OCI-LY3 (cell line): ENCODE results near the gene CRTC1.

Source experiments
- H2AFZ ChIP-seq: fragments of 200-600, 300-600 bp; shearing (Covaris generic); 2 replicates; pipeline ENCODE4 v1.6.0; 2014; ENCODE audit warnings: antibody characterized with exemption, low read depth, low read length
- H3K27ac ChIP-seq: fragments of 200-600, 300-600 bp; sonication (generic); 2 replicates; pipeline ENCODE4 v1.5.1; 2014; ENCODE audit warnings: mild to moderate bottlenecking, low read length, moderate library complexity, mixed read lengths
- H3K27me3 ChIP-seq: fragments of 200-600, 300-600 bp; sonication (generic); 2 replicates; pipeline ENCODE4 v1.6.1; 2014; ENCODE audit warnings: low read depth, low read length, mixed read lengths
- H3K36me3 ChIP-seq: fragments of 200-600, 300-600 bp; sonication (generic); replicated peaks from 2 replicates; pipeline ENCODE3; 2014; ENCODE audit warnings: low read depth, low read length, mixed read lengths
- H3K4me1 ChIP-seq: fragments of 300-600, 200-600 bp; sonication (generic); 2 replicates; pipeline ENCODE4 v1.6.1; 2014; ENCODE audit warnings: low read length, mixed read lengths
- H3K4me2 ChIP-seq: fragments of 200-600, 300-600 bp; sonication (generic); 2 replicates; pipeline ENCODE4 v1.6.1; 2014; ENCODE audit warnings: low read length, mixed read lengths
- H3K4me3 ChIP-seq: fragments of 300-600, 200-600 bp; sonication (generic); 2 replicates; pipeline ENCODE4 v1.5.1; 2014; ENCODE audit warnings: antibody characterized with exemption, mild to moderate bottlenecking, low read length, moderate library complexity
- H3K79me2 ChIP-seq: fragments of 300-600, 200-600 bp; shearing (Covaris generic); 2 replicates; pipeline ENCODE4 v1.6.1; 2014; ENCODE audit warnings: mild to moderate bottlenecking, low read length, mixed read lengths
- H3K9ac ChIP-seq: fragments of 300-600, 200-600 bp; shearing (Covaris generic); 2 replicates; pipeline ENCODE4 v1.6.0; 2014; ENCODE audit warnings: mild to moderate bottlenecking, low read length, moderate library complexity
- H3K9me3 ChIP-seq: fragments of 200-600, 300-600 bp; shearing (Covaris generic); 2 replicates; pipeline ENCODE4 v1.6.1; 2014; ENCODE audit warnings: low read length, mixed read lengths; ENCODE audit not compliant: insufficient read depth
- H4K20me1 ChIP-seq: fragments of 200-600, 300-600 bp; sonication (generic); 2 replicates; pipeline ENCODE4 v1.6.1; 2016; ENCODE audit warnings: low read length, mixed read lengths; ENCODE audit not compliant: insufficient read depth
- CTCF ChIP-seq: fragments of 200-600, 300-600 bp; sonication (generic); IDR thresholded peaks from 2 replicates; pipeline ENCODE4 v1.5.1; 2014; ENCODE audit warnings: antibody characterized with exemption, low read length, low read depth
- EZH2phosphoT487 ChIP-seq: fragments of 200-600 bp; shearing (Covaris generic); IDR thresholded peaks from 2 replicates; pipeline ENCODE4 v1.6.1; 2018; ENCODE audit warnings: antibody characterized with exemption, mixed run types, low read depth

Gene CRTC1

GRCh38 chr19:18765224-18765623 lies 81.7 kb downstream of the CRTC1 start:
- Histone ChIP-seq H3K36me3 (no peaks in the 10 kb centered on the region), H3K79me2 (no peaks in the 10 kb centered on the region), H3K9me3 (no peaks in the 10 kb centered on the region), H3K4me2 (peak overlapping the region; percentile 76), H2AFZ (no peak overlapping the region), H3K27me3 (no peaks in the 10 kb centered on the region), H3K9ac (peak overlapping the region; percentile 37; the same call in 1 of the 2 replicates), H3K4me1 (peaks cover 48% of the 10 kb centered on the region), H4K20me1 (no peaks in the 10 kb centered on the region), H3K27ac (peak overlapping the region; percentile 46), H3K4me3 (peak overlapping the region; percentile 46)
- TF ChIP-seq CTCF (no peak), EZH2phosphoT487 (no peak)

DNA sequence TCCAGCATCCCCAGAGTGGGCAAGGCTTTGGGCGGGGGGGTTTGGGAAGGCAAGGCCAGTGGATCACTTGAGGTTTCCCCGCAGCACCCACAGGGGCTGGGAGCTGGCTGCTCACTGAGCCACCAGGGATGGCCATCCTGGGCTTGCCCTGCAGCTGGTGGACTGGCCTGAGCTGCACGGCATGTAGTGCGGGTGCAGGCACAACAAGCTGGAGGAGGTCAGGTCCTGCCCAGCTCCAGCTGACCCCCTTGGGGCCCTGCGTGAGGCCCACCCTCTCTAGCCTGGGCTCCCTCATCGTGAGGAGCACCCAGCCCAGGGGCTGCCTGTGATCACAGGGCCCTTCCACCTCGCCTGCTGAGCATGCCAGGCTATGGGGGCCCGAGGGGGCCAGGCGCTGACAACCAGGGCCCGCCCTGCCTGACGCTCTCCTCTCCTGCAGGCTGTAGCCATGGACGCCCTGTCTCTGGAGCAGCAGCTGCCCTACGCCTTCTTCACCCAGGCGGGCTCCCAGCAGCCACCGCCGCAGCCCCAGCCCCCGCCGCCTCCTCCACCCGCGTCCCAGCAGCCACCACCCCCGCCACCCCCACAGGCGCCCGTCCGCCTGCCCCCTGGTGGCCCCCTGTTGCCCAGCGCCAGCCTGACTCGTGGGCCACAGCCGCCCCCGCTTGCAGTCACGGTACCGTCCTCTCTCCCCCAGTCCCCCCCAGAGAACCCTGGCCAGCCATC lies 84.7 kb downstream of the CRTC1 start:
- Histone ChIP-seq H3K4me1 (peaks cover 48% of the 10 kb centered on the region), H4K20me1 (0 out of 2 replicates have a peak, but pooled peaks cover 3% of the 10 kb centered on the region)
- TF ChIP-seq CTCF, result 0 out of 2 replicates have a peak, but pooled peaks have one; percentile 8
- TF ChIP-seq EZH2phosphoT487, result no peak

GRCh38 chr19:18768997-18769891 lies 85.8 kb downstream of the CRTC1 start:
- no peaks in the 10 kb centered on the region for H3K36me3 ChIP-seq
- H3K4me3 ChIP-seq, result no peak overlapping the region
- H2AFZ ChIP-seq, result no peak overlapping the region
- no peaks in the 10 kb centered on the region for H3K79me2 ChIP-seq
- no peak for TF ChIP-seq CTCF
- no peak for TF ChIP-seq EZH2phosphoT487
- H3K4me2 ChIP-seq, result no peak overlapping the region
- no peaks in the 10 kb centered on the region for H3K9me3 ChIP-seq
- H3K9ac ChIP-seq, result no peak overlapping the region
- H3K27me3 ChIP-seq, result peaks cover 13% of the 10 kb centered on the region; the same call in 1 of the 2 replicates
- no peak overlapping the region for H3K27ac ChIP-seq
- 0 out of 2 replicates have a peak, but pooled peaks cover 3% of the 10 kb centered on the region for H4K20me1 ChIP-seq
- H3K4me1 ChIP-seq, result peaks cover 38% of the 10 kb centered on the region

More for the DNA sequence above, 84.7 kb downstream of the CRTC1 start:
- H3K4me3 ChIP-seq, result no peak overlapping the region
- no peaks in the 10 kb centered on the region for H3K79me2 ChIP-seq
- no peak overlapping the region for H3K27ac ChIP-seq
- H3K4me2 ChIP-seq, result no peak overlapping the region
- H3K36me3 ChIP-seq, result no peaks in the 10 kb centered on the region
- no peaks in the 10 kb centered on the region for H3K9me3 ChIP-seq
- H3K9ac ChIP-seq, result no peak overlapping the region
- peaks cover 13% of the 10 kb centered on the region; the same call in 1 of the 2 replicates for H3K27me3 ChIP-seq
- H2AFZ ChIP-seq, result no peak overlapping the region
